Fibroblast of lung (primary cell): ENCODE measurements around the gene UVRAG. TPM values are rescaled to one million over a fixed set of nuclear protein-coding genes. Genes with fewer than 3 reads are reported as not detected.

Experiments
- DNase-seq, 2 donors: peaks; one replicate each; pipeline versions ENCODE4 v3.0.0 to v3.0.0-alpha.2; 2010; ENCODE audit warnings: low read depth in 2 of 2
- H2AFZ ChIP-seq: 2 replicates; pipeline ENCODE4 v1.5.1; 2012; ENCODE audit warnings: low read length, control low read depth, inconsistent platforms
- H3K27ac ChIP-seq: 2 replicates; pipeline ENCODE4 v1.5.1; 2011; ENCODE audit warnings: low read length, control low read depth; ENCODE audit not compliant: insufficient read depth
- H3K27me3 ChIP-seq: 2 replicates; pipeline ENCODE4 v1.5.1; 2011; ENCODE audit warnings: mild to moderate bottlenecking, low read length; ENCODE audit not compliant: control insufficient read depth, insufficient read depth
- H3K36me3 ChIP-seq: 2 replicates; pipeline ENCODE4 v1.5.1; 2011; ENCODE audit warnings: low read length; ENCODE audit not compliant: control insufficient read depth, insufficient read depth
- H3K4me1 ChIP-seq: 2 replicates; pipeline ENCODE4 v1.5.1; 2011; ENCODE audit warnings: low read length; ENCODE audit not compliant: control insufficient read depth, insufficient read depth; ENCODE audit errors: extremely low read depth
- H3K4me2 ChIP-seq: 2 replicates; pipeline ENCODE4 v1.5.1; 2011; ENCODE audit warnings: low read length, control low read depth; ENCODE audit not compliant: insufficient read depth; ENCODE audit errors: extremely low read depth
- H3K4me3 ChIP-seq, 4 experiments: fragments of 200-600 bp in 1 of 4; sonication (generic) in 1 of 4; replicated peaks in 1 of 4; 2 replicates each; pipeline ENCODE4 v1.5.1; 2011 to 2016; ENCODE audit warnings: low read length in 4 of 4, low read depth in 3 of 4, mild to moderate bottlenecking in 3 of 4, control low read depth in 2 of 4, inconsistent platforms in 1 of 4, mixed read lengths in 1 of 4; ENCODE audit not compliant: insufficient read depth in 1 of 4; ENCODE audit errors: control extremely low read depth in 1 of 4
- H3K79me2 ChIP-seq: 2 replicates; pipeline ENCODE4 v1.5.1; 2012; ENCODE audit warnings: mild to moderate bottlenecking, low read length, inconsistent platforms; ENCODE audit not compliant: control insufficient read depth, insufficient read depth
- H3K9ac ChIP-seq: 2 replicates; pipeline ENCODE4 v1.5.1; 2011; ENCODE audit warnings: mild to moderate bottlenecking, low read length, control low read depth; ENCODE audit not compliant: insufficient read depth
- H3K9me3 ChIP-seq: 2 replicates; pipeline ENCODE4 v1.5.1; 2012; ENCODE audit warnings: low read depth, low read length; ENCODE audit not compliant: control insufficient read depth, insufficient read depth
- H4K20me1 ChIP-seq: 2 replicates; pipeline ENCODE4 v1.5.1; 2011; ENCODE audit warnings: low read length; ENCODE audit not compliant: control insufficient read depth, insufficient read depth; ENCODE audit errors: extremely low read depth
- EZH2 ChIP-seq: IDR thresholded peaks from 2 replicates; pipeline ENCODE4 v1.5.1; 2012; ENCODE audit warnings: low read length, control low read depth, mild to moderate bottlenecking; ENCODE audit errors: missing control alignments
- polyA plus RNA-seq, 2 donors: library from polyadenylated mRNA; depleted of rRNA in 1 of 2; stranded (reverse) in 1 of 2; unstranded in 1 of 2; fragments of >200 nt; gene quantifications; 2 replicates each; pipeline ENCODE4 v1.2.1, GENCODE V29; 2011 to 2012; ENCODE audit warnings: missing spikeins in 1 of 2
- total RNA-seq: library from RNA; depleted of rRNA; stranded (reverse); fragments of >200 nt; gene quantifications from 2 replicates; pipeline ENCODE4 v1.2.1, GENCODE V29; 2014
- TF ChIP-seq, protein P1 (sequence below), 2 donors: IDR thresholded peaks in 1 of 2; conservative IDR thresholded peaks in 1 of 2; 1 replicate in 1 of 2; 2 replicates in 1 of 2; pipeline ENCODE4 v1.5.1; 2011 to 2012; ENCODE audit warnings: low read length in 2 of 2, control low read depth in 1 of 2, inconsistent platforms in 1 of 2, low read depth in 1 of 2, mild to moderate bottlenecking in 1 of 2

Gene UVRAG
- total and polyA plus RNA-seq, 2 donors (not counting 1 experiment from before 2014, with no cell fraction given) = 15.8 to 22.1 TPM

DNA sequence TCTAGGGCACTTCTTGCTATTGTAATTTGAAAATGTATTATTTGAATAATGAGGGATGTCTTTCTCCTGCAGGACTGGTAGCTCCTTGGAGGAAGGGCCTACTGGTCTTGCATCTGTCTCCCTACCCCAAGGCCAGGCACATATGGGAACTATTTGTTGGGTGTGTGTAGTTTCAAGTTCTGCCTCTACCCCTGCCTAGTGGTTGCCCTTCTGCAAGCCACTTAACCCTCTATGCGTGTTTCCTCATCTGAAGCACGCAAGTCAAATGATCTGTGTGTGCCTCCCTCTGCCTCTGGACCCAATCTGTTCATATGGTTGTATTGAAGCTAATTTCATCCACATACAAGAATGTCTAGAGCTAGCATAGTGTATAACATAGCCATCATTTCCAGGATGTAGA, 324.3 kb downstream of the UVRAG start:
- Histone ChIP-seq H3K9me3 (no peaks in the 10 kb centered on the region), H3K36me3 (peaks cover 1% of the 10 kb centered on the region), H2AFZ (no peak overlapping the region), H3K79me2 (no peaks in the 10 kb centered on the region), H3K27me3 (no peaks in the 10 kb centered on the region), H3K27ac (no peak overlapping the region), H3K4me2 (no peak overlapping the region), H3K4me3 (no peak overlapping the region), H4K20me1 (no peaks in the 10 kb centered on the region), H3K9ac (no peak overlapping the region), H3K4me1 (no peaks in the 10 kb centered on the region)
- no peak for DNase-seq
- TF ChIP-seq, protein P1, sequence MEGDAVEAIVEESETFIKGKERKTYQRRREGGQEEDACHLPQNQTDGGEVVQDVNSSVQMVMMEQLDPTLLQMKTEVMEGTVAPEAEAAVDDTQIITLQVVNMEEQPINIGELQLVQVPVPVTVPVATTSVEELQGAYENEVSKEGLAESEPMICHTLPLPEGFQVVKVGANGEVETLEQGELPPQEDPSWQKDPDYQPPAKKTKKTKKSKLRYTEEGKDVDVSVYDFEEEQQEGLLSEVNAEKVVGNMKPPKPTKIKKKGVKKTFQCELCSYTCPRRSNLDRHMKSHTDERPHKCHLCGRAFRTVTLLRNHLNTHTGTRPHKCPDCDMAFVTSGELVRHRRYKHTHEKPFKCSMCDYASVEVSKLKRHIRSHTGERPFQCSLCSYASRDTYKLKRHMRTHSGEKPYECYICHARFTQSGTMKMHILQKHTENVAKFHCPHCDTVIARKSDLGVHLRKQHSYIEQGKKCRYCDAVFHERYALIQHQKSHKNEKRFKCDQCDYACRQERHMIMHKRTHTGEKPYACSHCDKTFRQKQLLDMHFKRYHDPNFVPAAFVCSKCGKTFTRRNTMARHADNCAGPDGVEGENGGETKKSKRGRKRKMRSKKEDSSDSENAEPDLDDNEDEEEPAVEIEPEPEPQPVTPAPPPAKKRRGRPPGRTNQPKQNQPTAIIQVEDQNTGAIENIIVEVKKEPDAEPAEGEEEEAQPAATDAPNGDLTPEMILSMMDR (conservative IDR thresholded peaks at IDR 0.05 in 1 of 2, IDR thresholded peaks at IDR 0.05 in 1 of 2; ENCODE audit: low read depth in 1 of 2, low read length in 2 of 2) = no peak

DNA sequence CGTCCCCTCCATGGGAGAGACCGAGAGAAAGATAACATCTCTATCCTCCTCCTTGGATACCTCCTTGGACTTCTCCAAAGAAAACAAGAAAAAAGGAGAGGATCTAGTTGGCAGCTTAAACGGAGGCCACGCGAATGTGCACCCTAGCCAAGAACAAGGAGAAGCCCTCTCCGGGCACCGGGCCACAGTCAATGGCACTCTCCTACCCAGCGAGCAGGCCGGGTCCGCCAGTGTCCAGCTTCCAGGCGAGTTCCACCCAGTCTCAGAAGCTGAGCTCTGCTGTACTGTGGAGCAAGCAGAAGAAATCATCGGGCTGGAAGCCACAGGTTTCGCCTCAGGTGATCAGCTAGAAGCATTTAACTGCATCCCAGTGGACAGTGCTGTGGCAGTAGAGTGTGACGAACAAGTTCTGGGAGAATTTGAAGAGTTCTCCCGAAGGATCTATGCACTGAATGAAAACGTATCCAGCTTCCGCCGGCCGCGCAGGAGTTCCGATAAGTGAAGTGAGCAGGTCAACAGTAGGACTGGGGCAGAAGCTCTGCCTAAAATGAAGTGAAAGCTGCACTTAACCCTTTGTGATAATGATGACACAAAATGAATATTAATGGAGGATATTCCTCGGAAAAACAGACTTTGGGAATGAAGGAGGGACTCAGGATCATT, 326.0 kb downstream of the UVRAG start:
- no peaks in the 10 kb centered on the region for H3K4me1 ChIP-seq
- no peak overlapping the region for H3K4me3 ChIP-seq
- no peak overlapping the region for H3K9ac ChIP-seq
- H3K27me3 ChIP-seq = no peaks in the 10 kb centered on the region
- TF ChIP-seq EZH2 = no peak
- TF ChIP-seq, protein P1 (conservative IDR thresholded peaks at IDR 0.05 in 1 of 2, IDR thresholded peaks at IDR 0.05 in 1 of 2; ENCODE audit: low read depth in 1 of 2, low read length in 2 of 2) = no peak
- H3K27ac ChIP-seq = no peak overlapping the region
- H3K79me2 ChIP-seq = no peaks in the 10 kb centered on the region
- H3K4me2 ChIP-seq = no peak overlapping the region
- H2AFZ ChIP-seq = no peak overlapping the region
- no peaks in the 10 kb centered on the region for H3K9me3 ChIP-seq
- DNase-seq = no peak
- peaks cover 1% of the 10 kb centered on the region for H3K36me3 ChIP-seq
- no peaks in the 10 kb centered on the region for H4K20me1 ChIP-seq

DNA sequence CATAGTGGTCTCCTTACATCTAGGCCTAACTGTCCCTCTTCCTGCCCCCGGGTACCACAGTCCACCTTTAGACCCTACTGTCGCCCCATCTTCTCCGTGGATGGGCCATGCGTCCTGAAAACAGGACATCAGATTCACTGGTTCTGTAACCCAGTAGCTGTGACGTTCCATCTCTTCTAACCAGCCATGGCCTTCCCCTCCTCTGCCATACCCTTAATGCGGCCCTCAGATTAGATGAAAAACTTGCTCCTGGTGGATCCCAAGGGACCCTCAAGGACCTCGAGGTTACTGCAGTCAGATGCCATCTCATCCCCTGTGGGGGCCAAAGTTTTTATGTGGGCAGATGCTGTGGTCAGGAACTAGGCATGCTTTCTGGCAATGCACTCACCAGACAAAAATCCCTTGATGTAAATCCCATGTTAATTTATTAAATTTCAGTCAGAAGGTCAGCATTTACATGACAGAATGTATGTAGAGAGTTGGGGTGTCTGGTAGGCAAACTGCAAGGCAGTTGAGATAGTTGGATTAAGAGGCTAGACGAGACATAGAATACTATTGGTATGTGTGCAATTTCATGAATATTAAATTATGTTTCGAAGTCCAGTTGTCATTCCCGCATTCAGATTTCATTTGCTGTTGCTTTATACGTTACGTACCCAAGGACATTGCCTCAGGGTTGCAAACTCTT, 327.0 kb downstream of the UVRAG start:
- H3K4me1 ChIP-seq = no peaks in the 10 kb centered on the region
- H3K9ac ChIP-seq = no peak overlapping the region
- peaks cover 1% of the 10 kb centered on the region for H3K36me3 ChIP-seq
- H3K4me2 ChIP-seq = no peak overlapping the region
- H3K27me3 ChIP-seq = no peaks in the 10 kb centered on the region
- no peaks in the 10 kb centered on the region for H4K20me1 ChIP-seq
- DNase-seq = no peak
- no peak overlapping the region for H3K4me3 ChIP-seq
- H2AFZ ChIP-seq = no peak overlapping the region
- no peaks in the 10 kb centered on the region for H3K79me2 ChIP-seq
- no peak for TF ChIP-seq EZH2
- TF ChIP-seq, protein P1 (conservative IDR thresholded peaks at IDR 0.05 in 1 of 2, IDR thresholded peaks at IDR 0.05 in 1 of 2; ENCODE audit: low read depth in 1 of 2, low read length in 2 of 2) = no peak
- H3K27ac ChIP-seq = no peak overlapping the region
- no peaks in the 10 kb centered on the region for H3K9me3 ChIP-seq
